Activated T-cell treated with anti-CD3 and anti-CD28 coated beads for 24 hours (primary cell): ENCODE measurements around the gene RARA.
"Not testable (repeated sequence)": the region's sequence is repeated elsewhere in the genome, so short reads cannot be mapped to it uniquely, and the experiment has no call there.

Experiments
- DNase-seq: peaks from one replicate; pipeline ENCODE4 v3.0.0-alpha.2; 2020; ENCODE audit warnings: low read depth

The RARA gene

DNA sequence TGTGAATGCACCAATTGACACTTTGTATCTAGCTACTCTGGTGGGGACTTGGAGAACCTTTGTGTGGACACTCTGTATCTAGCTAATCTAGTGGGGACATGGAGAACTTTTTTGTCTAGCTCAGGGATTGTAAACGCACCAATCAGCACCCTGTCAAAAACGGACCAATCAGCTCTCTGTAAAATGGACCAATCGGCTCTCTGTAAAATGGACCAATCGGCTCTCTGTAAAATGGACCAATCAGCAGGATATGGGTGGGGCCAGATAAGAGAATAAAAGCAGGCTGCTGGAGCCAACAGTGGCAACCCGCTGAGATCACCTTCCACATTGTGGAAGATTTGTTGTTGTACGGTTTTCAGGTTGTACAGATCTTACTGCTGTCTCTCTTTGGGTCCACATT lies 67.6 kb downstream of the RARA start:
- not testable (repeated sequence) for DNase-seq

DNA sequence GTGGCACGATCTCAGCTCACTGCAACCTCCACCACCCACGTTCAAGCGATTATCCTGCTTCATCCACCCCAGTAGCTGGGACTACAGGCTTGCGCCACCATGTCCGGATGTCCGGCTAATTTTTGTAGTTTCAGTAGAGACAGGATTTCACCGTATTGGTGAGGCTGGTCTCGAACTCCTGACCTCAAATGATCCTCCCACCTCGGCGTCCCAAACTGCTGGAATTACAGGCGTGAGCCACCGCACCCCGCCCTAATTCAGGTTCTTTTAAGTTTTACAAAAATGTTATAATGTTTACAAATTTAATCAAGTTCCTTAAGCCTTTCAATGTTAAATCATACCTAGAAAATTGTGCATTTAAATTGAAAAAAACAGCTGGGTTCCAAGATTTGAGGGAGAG lies 68.9 kb downstream of the RARA start:
- DNase-seq = no peak

DNA sequence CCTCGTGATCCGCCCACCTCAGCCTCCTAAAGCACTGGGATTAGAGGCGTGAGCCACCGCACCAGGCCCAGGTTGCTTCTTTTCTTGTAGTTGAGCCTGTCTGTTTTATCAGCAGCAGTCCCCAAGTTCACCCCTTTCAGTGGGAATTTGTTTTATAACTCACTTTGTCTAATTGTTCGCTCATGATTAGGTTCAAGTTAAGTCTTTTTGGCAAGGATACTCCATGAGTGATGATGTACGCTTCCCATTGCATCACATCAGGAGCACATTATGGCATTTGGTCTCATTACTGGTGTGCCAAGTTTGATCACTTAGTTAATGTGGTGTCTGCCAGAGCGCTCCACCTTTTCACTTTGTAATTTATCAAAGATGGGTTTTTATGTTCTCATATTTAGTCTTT lies 70.0 kb downstream of the RARA start:
- no peak for DNase-seq

DNA sequence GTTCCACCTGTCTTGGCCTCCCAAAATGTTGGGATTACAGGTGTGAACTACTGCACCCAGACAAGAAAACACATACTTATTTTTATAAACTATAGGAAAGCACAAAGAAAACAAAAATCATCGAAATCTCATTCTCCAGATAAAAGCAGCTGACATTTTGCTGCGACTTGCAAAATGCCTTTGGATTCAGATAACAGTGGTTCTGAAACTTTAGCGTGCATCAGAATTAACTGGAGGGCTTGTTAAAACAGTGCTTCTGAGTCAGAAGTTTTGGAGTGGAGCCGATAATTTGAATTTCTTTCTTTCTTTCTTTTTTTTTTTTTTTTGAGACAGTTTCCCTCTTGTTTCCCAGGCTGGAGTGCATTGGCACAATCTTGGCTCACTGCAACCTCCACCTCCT lies 73.3 kb downstream of the RARA start:
- DNase-seq = no peak

DNA sequence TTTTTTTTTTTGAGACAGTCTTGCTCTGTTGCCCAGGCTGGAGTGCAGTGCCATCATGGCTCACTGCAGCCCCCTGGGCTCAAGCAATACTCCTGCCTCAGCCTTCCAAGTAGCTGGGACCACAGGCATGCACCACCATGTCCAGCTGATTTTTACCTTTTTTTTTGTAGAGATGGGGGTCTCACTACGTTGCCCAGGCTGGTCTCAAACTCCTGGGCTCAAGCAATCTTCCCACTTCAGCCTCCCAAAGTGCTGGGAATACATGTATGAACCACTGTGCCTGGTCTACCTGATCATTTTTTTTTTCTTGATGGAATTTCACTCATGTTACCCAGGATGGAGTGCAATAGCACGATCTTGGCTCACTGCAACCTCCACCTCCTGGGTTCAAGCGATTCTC lies 77.6 kb downstream of the RARA start:
- not testable (repeated sequence) for DNase-seq

DNA sequence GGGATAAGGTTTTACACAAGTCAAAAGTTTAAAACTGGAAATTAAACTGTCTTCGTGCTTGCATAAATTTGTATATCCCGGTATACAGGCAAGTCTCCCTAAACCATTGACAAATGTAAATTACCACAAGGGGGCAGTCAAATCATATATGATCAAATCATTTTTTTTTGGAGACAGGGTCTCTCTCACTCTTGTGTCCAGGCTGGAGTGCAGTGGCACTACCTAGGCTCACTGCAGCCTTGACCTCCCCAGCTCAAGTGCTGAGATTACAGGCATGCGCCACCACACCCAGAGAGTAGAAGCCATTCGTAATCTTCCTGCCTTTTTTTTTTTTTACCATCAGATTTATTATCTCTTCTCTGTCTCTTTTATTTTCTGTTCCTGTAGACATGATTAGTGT lies 90.2 kb downstream of the RARA start:
- DNase-seq = no peak

DNA sequence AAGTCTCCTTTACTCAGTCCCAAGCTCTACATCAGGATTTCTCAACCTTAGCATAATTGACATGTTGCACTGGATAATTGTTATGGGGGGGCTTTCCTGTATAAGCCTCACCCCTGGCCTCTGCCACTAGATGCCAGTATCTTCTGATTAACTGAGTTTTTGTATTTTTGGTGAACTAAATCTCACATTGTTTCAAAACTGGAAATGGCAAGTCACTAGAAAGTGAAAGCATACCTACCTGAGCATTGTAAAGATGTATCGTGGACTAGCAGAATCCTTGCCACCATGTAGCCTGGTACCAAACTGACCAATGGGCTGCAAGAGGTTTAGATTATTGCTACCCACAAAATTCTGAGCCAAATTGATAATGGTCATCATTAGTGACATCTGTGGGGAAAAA lies 93.7 kb downstream of the RARA start:
- DNase-seq = no peak

DNA sequence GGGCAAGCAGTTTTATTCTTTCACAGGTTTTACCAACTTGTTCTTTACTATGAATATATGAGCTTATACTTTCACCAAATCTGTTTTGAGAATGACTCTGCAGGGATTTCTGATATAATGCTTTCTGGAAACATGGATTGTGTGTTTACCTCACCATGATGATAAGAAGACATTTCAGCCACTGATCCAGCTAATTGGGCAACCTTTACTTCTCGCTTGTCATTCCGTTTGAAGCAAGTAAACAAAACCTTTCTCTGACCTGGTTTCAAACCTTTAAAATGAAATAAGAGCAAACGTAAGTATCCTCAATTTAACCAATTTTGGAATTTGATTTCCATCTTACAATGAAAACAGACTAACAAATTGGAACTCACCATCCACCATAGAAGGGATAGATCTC lies 95.0 kb downstream of the RARA start:
- no peak for DNase-seq
